GM21737 (cell line): ENCODE data around the gene DPY30.

Experiments
- ATAC-seq: cut with Tn5 transposase; IDR thresholded peaks from one replicate; pipeline ENCODE4 v1.9.1; 2021; ENCODE audit warnings: mild to moderate bottlenecking, moderate library complexity; ENCODE audit not compliant: unreplicated experiment

The DPY30 gene

GRCh38 chr2:31979018-31979417 lies 60.6 kb downstream of the DPY30 start:
- no peak for ATAC-seq

- no peak for ATAC-seq
These were observed 61.2 kb downstream of the DPY30 start for GRCh38 chr2:31978436-31978835.
